Measurements from ENCODE around the gene BACH2. TPM values are rescaled to one million over a fixed set of nuclear protein-coding genes. Genes with fewer than 3 reads are reported as not detected.

Gene BACH2
- polyA plus RNA-seq, 1 of the 3 experiments (the other 2 are of a cell fraction) = 0.46 TPM

GRCh38 chr6:90109141-90109540, 187.5 kb downstream of the BACH2 start:
- no peaks in the 10 kb centered on the region for H3K79me2 ChIP-seq (ENCODE audit: insufficient read depth)
- H3F3A ChIP-seq (replicated peaks; ENCODE audit: insufficient read depth) = no peaks in the 10 kb centered on the region
- CTCF ChIA-PET = interaction anchor here (0.6 to 1.0 kb wide), 2 partner anchors 11 to 18 kb away, joined by 3 read pairs; no protein-coding TSS in a partner anchor
- H3K9me3 ChIP-seq = no peaks in the 10 kb centered on the region
- no peaks in the 10 kb centered on the region for H3K27me3 ChIP-seq (ENCODE audit: insufficient read depth)
- no peak overlapping the region for H2AFZ ChIP-seq (ENCODE audit: low read depth)
- no peak overlapping the region for H3K9ac ChIP-seq
- H4K20me1 ChIP-seq (ENCODE audit: insufficient read depth) = no peaks in the 10 kb centered on the region
- no peak for TF ChIP-seq JUND (IDR thresholded peaks at IDR 0.05)
- no peak for TF ChIP-seq FOSL2 (IDR thresholded peaks at IDR 0.05; ENCODE audit: borderline replicate concordance, low read depth)
- TF ChIP-seq RCOR1 (IDR thresholded peaks at IDR 0.05; ENCODE audit: low read length) = no peak
- TF ChIP-seq USF1 (IDR thresholded peaks at IDR 0.05; ENCODE audit: borderline replicate concordance, low read depth) = no peak
- TF ChIP-seq ZBTB33 (IDR thresholded peaks at IDR 0.05; ENCODE audit: borderline replicate concordance, low read depth) = no peak
- no peak for DNase-seq
- WGBS (ENCODE audit: low lambda C conversion rate) = 62% methylated on average over 4 of the region's 4 CpGs
- no peaks in the 10 kb centered on the region for H3K9me2 ChIP-seq
- POLR2A ChIA-PET = no interaction called here
- no peak overlapping the region for H3K27ac ChIP-seq (ENCODE audit: low read depth in 2 of 2, low read length in 1 of 2)
- no peak overlapping the region for H3K4me3 ChIP-seq (ENCODE audit: low read depth in 2 of 2, low read length in 1 of 2)
- no peak overlapping the region for H3K4me2 ChIP-seq
- no peaks in the 10 kb centered on the region; a peak in 1 of 4 replicates for H3K4me1 ChIP-seq (ENCODE audit: control insufficient read depth in 1 of 2, insufficient read depth in 2 of 2, low read depth in 1 of 2, low read length in 1 of 2)
- no peaks in the 10 kb centered on the region for H3K36me3 ChIP-seq (replicated peaks in 1 of 2; ENCODE audit: control insufficient read depth in 1 of 2, insufficient read depth in 2 of 2, low read length in 1 of 2)

GRCh38 chr6:90107771-90108282, 188.8 kb downstream of the BACH2 start:
- Histone ChIP-seq H3K36me3 (replicated peaks in 1 of 2; ENCODE audit: control insufficient read depth in 1 of 2, insufficient read depth in 2 of 2, low read length in 1 of 2) (no peaks in the 10 kb centered on the region), H4K20me1 (ENCODE audit: insufficient read depth) (no peaks in the 10 kb centered on the region), H3K4me3 (ENCODE audit: low read depth in 2 of 2, low read length in 1 of 2) (no peak overlapping the region), H3K27me3 (ENCODE audit: insufficient read depth) (no peaks in the 10 kb centered on the region), H3K27ac (ENCODE audit: low read depth in 2 of 2, low read length in 1 of 2) (no peak overlapping the region), H2AFZ (ENCODE audit: low read depth) (no peak overlapping the region), H3K9me2 (no peaks in the 10 kb centered on the region), H3K9ac (no peak overlapping the region), H3K9me3 (no peaks in the 10 kb centered on the region), H3K79me2 (ENCODE audit: insufficient read depth) (no peaks in the 10 kb centered on the region), H3K4me1 (ENCODE audit: control insufficient read depth in 1 of 2, insufficient read depth in 2 of 2, low read depth in 1 of 2, low read length in 1 of 2) (no peaks in the 10 kb centered on the region; a peak in 1 of 4 replicates), H3K4me2 (no peak overlapping the region), H3F3A (replicated peaks; ENCODE audit: insufficient read depth) (no peaks in the 10 kb centered on the region)
- ChIA-PET CTCF (interaction anchor here (1.1 kb wide), 1 partner anchor 19 kb away, joined by 3 read pairs; no protein-coding TSS in a partner anchor), POLR2A (no interaction called here)
- DNase-seq = no peak
- 80% methylated on average over 3 of the region's 3 CpGs for WGBS (ENCODE audit: low lambda C conversion rate)
- TF ChIP-seq CTCF (IDR thresholded peaks at IDR 0.05) (no peak), RFX5 (IDR thresholded peaks at IDR 0.05; ENCODE audit: low read length) (no peak), EZH2phosphoT487 (IDR thresholded peaks at IDR 0.05; ENCODE audit: borderline replicate concordance, low read depth) (no peak), ELF1 (IDR thresholded peaks at IDR 0.05) (no peak), JUND (IDR thresholded peaks at IDR 0.05) (no peak), PBX3 (IDR thresholded peaks at IDR 0.05) (no peak), SMC3 (IDR thresholded peaks at IDR 0.05; ENCODE audit: low read depth, low read length) (no peak), IRF3 (IDR thresholded peaks at IDR 0.05; ENCODE audit: low read depth, low read length) (no peak), SIN3A (IDR thresholded peaks at IDR 0.05; ENCODE audit: borderline replicate concordance, low read depth, low read length) (no peak), EP300 (IDR thresholded peaks at IDR 0.05; ENCODE audit: borderline replicate concordance in 1 of 2, low read depth in 1 of 2, low read length in 1 of 2) (no peak), RAD21 (IDR thresholded peaks at IDR 0.05; ENCODE audit: low read length) (no peak), NFIC (IDR thresholded peaks at IDR 0.05; ENCODE audit: borderline replicate concordance) (no peak), MXI1 (IDR thresholded peaks at IDR 0.05; ENCODE audit: low read depth, low read length) (no peak), RCOR1 (IDR thresholded peaks at IDR 0.05; ENCODE audit: low read length) (no peak), TCF12 (IDR thresholded peaks at IDR 0.05) (no peak)

Data from SK-N-SH (cell line).